Suprapubic skin (tissue), 4 donors: ENCODE results near the gene RCOR2.

Experiments used
- CTCF ChIP-seq, 2 donors: fragments of 200-600 bp in 1 of 2; fragments of 450-650 bp in 1 of 2; sonication (generic) in 1 of 2; IDR thresholded peaks; one replicate each; pipeline ENCODE4 v1.5.1; 2016 to 2019; ENCODE audit warnings: antibody characterized with exemption in 2 of 2, mild to moderate bottlenecking in 1 of 2, moderate library complexity in 1 of 2
- POLR2A ChIP-seq, 2 donors: fragments of 450-650 bp; IDR thresholded peaks; one replicate each; pipeline ENCODE4 v1.6.1; 2017; ENCODE audit warnings: antibody characterized with exemption in 2 of 2, mild to moderate bottlenecking in 2 of 2, moderate library complexity in 2 of 2
- POLR2AphosphoS5 ChIP-seq, 3 donors: sonication (generic); formaldehyde crosslinking; IDR thresholded peaks; one replicate each; pipeline ENCODE4 v1.6.1; 2017; ENCODE audit warnings: antibody characterized with exemption in 3 of 3

DNA sequence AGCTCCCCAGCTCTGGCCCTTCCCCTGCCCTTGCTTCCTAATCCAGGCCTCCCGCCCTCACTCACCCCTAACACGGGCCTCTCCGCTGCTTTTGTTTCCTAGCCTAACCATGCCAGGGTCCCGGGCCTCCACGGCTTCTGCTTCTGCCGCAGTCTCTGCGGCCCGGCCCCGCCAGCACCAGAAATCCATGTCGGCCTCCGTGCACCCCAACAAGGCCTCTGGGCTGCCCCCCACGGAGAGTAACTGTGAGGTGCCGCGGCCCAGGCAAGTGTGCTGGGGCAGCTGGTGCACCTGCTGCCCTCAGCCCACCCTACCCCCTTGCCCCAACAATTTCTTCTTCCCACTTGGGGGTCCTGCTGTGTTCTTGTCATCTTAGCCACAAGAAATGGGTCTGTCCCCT, 13.1 kb downstream of the RCOR2 start:
- TF ChIP-seq CTCF (IDR thresholded peaks at IDR 0.05): no peak
- TF ChIP-seq POLR2AphosphoS5 (IDR thresholded peaks at IDR 0.05): no peak
- TF ChIP-seq POLR2A (IDR thresholded peaks at IDR 0.05): no peak
